Gastroesophageal sphincter (tissue), 4 donors: ENCODE measurements around the gene SPDYE2. TPM values are rescaled to one million over a fixed set of nuclear protein-coding genes. Genes with fewer than 3 reads are reported as not detected.
"Not testable (repeated sequence)": the region's sequence is repeated elsewhere in the genome, so short reads cannot be mapped to it uniquely, and the experiment has no call there.

Source experiments
- ATAC-seq: fragments of 150-250 bp; one replicate; pipeline ENCODE4 v1.9.1; 2016; ENCODE audit warnings: mild to moderate bottlenecking, moderate library complexity
- H3K27ac ChIP-seq, 4 donors: fragments of 200-600 bp; sonication (generic) in 3 of 4; 1 replicate in 3 of 4; 2 replicates in 1 of 4; pipeline ENCODE4 v1.5.1; 2016 to 2019
- H3K27me3 ChIP-seq: fragments of 200-600 bp; sonication (generic); one replicate; pipeline ENCODE4 v1.5.1; 2019
- H3K36me3 ChIP-seq, 2 donors: fragments of 200-600 bp; sonication (generic); one replicate each; pipeline ENCODE4 v1.5.1; 2019; ENCODE audit warnings: control low read depth in 1 of 2
- H3K4me1 ChIP-seq, 3 donors: fragments of 200-600 bp; sonication (generic); 1 replicate in 2 of 3; 2 replicates in 1 of 3; pipeline ENCODE4 v1.5.1; 2016 to 2019; ENCODE audit warnings: control low read depth in 2 of 3
- H3K4me3 ChIP-seq, 2 donors: fragments of 200-600 bp; sonication (generic); one replicate each; pipeline ENCODE4 v1.5.1; 2019; ENCODE audit warnings: mild to moderate bottlenecking in 1 of 2, moderate library complexity in 1 of 2
- H3K9me3 ChIP-seq, 3 donors: fragments of 200-600 bp; sonication (generic); one replicate each; pipeline ENCODE4 v1.5.1; 2017 to 2019; ENCODE audit warnings: control low read depth in 2 of 3
- WGBS, 2 donors: methylation state at CpG; one replicate each; pipeline ENCODE4 v1.1.5; 2018; ENCODE audit warnings: low coverage in 1 of 2; 5-methylcytosine and 5-hydroxymethylcytosine counted together
- total RNA-seq, 4 donors: library from RNA; depleted of rRNA; stranded (reverse); fragments of >200 nt; gene quantifications; one replicate each; pipeline ENCODE4 v1.1.0, GENCODE V29; 2016

SPDYE2 gene
- total RNA-seq = not detected

- not testable (repeated sequence) for H3K27ac ChIP-seq, H3K4me3 ChIP-seq, H3K36me3 ChIP-seq, H3K4me1 ChIP-seq, H3K27me3 ChIP-seq, H3K9me3 ChIP-seq
- ATAC-seq = peak; percentile 28
- no CpG with 5 or more reads among the region's 6 CpGs for WGBS, 2 donors
Observed at GRCh38 chr7:102550808-102551422, at the start of gene SPDYE2. SPDYE2 (plus strand) TSS chr7:102551226; CDS start chr7:102553256, 2,030 bp downstream.

- H3K27ac ChIP-seq, H3K36me3 ChIP-seq, H3K27me3 ChIP-seq, H3K4me3 ChIP-seq, ATAC-seq, H3K9me3 ChIP-seq, H3K4me1 ChIP-seq: not testable (repeated sequence)
- WGBS, 2 donors = no CpG with 5 or more reads among the region's 12 CpGs
Observed at GRCh38 chr7:102503141-102503540, 47.9 kb upstream of the SPDYE2 start.

DNA sequence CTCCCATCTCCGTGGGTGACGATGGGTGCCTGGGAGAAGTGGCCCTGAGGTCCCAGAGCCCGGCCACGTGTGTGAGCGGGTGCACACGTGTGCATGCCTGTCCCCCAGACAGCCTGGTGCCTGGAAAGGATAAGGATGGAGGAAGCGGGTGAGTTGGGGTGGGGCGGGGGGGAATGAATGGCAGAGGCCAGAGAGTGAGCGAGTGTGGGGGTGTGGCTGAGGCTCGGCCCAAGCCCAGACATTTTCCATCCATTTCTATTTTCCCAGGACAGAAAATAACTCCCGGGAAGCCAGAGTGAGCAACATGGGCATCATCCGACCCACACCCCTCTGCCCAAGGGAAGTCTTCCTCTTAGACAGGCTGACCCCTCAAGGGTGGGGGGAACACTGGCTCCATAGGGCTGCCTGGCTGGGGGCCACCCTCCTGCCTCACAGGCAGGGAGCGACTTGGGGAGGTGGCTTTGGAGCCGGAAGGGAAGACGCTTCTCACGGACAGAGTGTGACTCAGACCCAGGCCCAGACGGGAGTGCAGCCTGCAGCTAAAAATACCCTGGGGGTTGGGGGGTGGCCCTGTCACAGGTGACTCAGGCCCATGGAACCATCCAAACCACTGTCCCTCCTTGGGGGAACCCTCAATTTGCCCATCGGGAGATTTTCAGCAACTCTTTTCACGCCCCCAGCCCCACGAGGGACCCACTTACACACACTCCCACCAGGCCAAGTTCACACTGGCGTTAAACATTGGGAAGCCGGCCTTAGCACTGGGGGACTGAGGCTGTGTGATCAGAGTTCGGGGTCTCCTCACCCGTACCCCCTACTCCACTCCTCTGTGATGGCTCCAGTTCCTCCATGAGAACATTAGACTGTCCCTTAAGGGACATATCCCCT lies 45.5 kb upstream of the SPDYE2 start:
- not testable (repeated sequence) for H3K27ac ChIP-seq, ATAC-seq, H3K36me3 ChIP-seq, H3K9me3 ChIP-seq, H3K4me1 ChIP-seq, H3K4me3 ChIP-seq, H3K27me3 ChIP-seq
- no CpG with 5 or more reads among the region's 24 CpGs for WGBS, 2 donors

- H3K4me1 ChIP-seq, H3K27me3 ChIP-seq, H3K27ac ChIP-seq, ATAC-seq, H3K36me3 ChIP-seq, H3K4me3 ChIP-seq, H3K9me3 ChIP-seq: not testable (repeated sequence)
- no CpG with 5 or more reads among the region's 8 CpGs for WGBS, 2 donors
Observed at GRCh38 chr7:102507410-102508088, 43.5 kb upstream of the SPDYE2 start.

- WGBS, 2 donors = no CpG with 5 or more reads among the region's 8 CpGs
- not testable (repeated sequence) for H3K4me3 ChIP-seq, H3K27ac ChIP-seq, ATAC-seq, H3K4me1 ChIP-seq, H3K36me3 ChIP-seq, H3K27me3 ChIP-seq, H3K9me3 ChIP-seq
Observed at GRCh38 chr7:102510575-102510974, 40.5 kb upstream of the SPDYE2 start.

- ATAC-seq = peak; percentile 74
- WGBS, 2 donors = no CpG with 5 or more reads among the region's 30 CpGs
- not testable (repeated sequence) for H3K27me3 ChIP-seq
Observed at GRCh38 chr7:102511860-102512522, 39.0 kb upstream of the SPDYE2 start.

DNA sequence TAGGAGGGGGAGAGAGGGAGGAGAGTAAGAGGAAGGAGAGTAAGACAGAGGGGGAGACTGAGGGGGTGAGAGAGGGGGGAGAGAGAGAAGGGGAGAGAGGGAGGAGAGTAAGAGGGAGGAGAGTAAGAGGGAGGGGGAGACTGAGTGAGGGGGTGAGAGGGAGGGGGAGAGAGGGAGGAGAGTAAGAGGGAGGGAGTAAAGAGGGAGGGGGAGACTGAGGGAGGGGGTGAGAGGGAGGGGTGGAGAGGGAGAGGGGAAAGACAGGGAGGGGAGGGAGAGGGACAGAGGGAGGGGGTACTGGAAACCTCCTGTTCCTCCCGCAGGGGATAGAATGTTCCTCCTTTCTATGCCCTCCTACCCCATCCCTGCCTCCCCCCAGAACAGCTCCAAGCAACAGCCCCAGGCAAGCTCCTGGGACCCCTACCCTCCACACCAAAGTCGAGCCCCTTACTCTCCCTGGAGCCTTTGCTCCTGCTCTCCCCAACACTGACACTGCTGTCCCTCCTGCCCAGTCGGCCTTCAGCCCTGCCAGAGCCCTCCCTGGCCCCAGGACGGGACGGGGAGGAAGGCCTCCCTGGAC lies 38.3 kb upstream of the SPDYE2 start:
- peak overlapping the region; percentile 18 to 39 for H3K4me3 ChIP-seq
- ATAC-seq = peak; percentile 27

More at GRCh38 chr7:102511860-102512522, 39.0 kb upstream of the SPDYE2 start:
- H3K27ac ChIP-seq, H3K4me1 ChIP-seq, H3K4me3 ChIP-seq, H3K9me3 ChIP-seq, H3K36me3 ChIP-seq: not testable (repeated sequence)

DNA sequence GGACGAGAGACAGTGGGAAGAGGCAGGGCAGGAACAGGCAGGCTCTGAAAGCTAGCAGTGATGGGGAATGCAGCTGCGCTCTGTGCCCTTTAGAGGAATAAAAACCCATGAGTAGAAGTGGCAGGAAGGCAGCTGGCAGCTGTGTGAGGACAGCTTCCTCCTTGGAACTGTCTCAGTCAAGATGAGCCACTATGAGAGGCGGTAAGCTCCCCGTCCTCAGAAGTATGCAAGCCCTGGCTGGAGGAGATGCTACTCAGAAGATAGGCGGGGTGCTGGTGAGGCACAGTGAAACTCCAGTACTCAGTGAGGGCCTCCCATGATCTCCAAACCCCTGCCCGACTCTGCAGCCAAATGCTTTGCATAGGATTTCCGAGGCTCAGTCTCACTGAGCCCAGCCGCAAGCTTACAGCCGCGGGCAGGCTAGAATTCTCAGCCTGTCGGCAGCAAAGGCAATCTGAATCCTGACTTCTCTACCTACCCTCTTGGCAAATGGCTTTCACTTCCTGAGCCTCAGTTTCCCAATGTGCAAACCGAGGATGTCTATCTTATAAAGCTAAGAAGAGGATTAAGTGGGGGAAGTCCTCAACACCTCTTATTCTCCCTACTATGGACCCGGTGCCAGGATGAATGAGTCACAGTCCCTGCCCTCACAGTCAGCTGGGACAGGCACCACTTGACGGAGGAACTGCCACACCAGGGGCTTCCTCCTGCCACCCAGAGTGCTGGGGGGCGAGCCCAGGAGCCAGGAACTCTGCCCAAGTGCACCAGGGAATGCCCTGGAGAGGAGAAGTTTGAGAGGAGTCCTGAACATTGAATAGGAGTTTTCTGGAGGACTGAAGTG lies 35.9 kb upstream of the SPDYE2 start:
- H3K9me3 ChIP-seq, ATAC-seq, H3K27me3 ChIP-seq, H3K4me3 ChIP-seq, H3K36me3 ChIP-seq, H3K4me1 ChIP-seq: not testable (repeated sequence)
- peak overlapping the region in 1 of 4 donors; percentile 37 for H3K27ac ChIP-seq
- WGBS, 2 donors = no CpG with 5 or more reads among the region's 15 CpGs

More for the DNA sequence above, 38.3 kb upstream of the SPDYE2 start:
- not testable (repeated sequence) for H3K4me1 ChIP-seq, H3K36me3 ChIP-seq, H3K9me3 ChIP-seq, H3K27me3 ChIP-seq
- 0% methylated on average over 1 of the region's 5 CpGs; no CpG with 5 or more reads in 1 of the 2 donors for WGBS, 2 donors
- H3K27ac ChIP-seq = peak overlapping the region; percentile 81 to 85 (median 84)

- not testable (repeated sequence) for H3K36me3 ChIP-seq, H3K4me1 ChIP-seq, H3K27ac ChIP-seq, ATAC-seq, H3K27me3 ChIP-seq, H3K9me3 ChIP-seq, H3K4me3 ChIP-seq
- no CpG with 5 or more reads among the region's 3 CpGs for WGBS, 2 donors
Observed at GRCh38 chr7:102515889-102516288, 35.1 kb upstream of the SPDYE2 start.

DNA sequence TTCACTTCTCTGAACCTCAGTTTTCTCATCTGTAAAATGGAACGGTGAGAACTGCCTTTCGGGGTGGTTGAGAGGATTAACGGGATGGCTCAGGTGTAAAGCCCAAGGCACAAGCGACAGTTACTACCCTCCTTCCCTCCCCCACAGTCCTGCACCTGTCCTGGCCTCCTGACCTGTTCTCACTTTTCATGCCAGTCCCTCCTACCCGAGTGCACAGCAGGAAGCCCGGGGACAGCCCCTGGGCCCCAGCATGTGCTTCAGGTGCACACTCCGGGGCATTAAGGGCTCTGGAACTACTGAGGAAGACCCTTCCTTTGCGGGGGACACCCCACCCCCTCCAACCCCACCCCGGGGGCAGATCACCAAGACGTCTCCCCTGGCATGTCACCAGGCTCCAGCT lies 34.1 kb upstream of the SPDYE2 start:
- H3K36me3 ChIP-seq, ATAC-seq: not testable (repeated sequence)
- WGBS, 2 donors = no CpG with 5 or more reads among the region's 10 CpGs

DNA sequence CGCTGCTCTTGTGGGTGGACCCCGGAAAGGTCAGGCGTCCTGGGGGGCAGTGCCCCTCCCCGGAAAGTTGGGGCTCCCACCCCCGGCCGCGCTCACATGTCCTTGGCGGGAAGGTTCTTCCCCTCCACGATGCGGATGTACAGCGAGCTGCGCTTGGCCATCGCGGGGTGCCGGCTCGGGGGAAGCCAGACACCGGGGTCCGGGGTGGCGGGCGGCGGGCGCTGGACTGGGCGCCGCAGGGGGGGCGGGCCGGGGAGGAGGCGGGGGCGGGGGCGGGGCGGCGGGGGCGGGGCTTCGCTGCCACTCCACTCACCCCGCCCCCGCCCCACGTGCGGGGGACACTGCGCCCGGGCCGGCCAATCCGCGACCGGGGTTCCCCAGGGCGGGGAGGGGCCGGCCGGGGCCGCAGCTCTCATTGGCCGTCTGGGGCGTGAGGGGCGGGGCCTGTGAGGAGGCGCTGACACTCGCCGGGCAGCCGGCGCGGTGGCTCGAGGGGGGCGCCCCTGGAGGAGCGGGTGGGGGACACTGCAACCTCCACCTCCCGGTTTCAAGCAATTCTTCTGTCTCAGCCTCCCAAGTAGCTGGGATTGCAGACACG lies 33.4 kb upstream of the SPDYE2 start, which contains the start of gene RASA4B:
RASA4B (minus strand) TSS at position 228 of the 598 bp plus-strand sequence; CDS start at position 161, 67 bp downstream.
- H3K4me3 ChIP-seq = peak within 1 kb of the TSS in 1 of 2 donors; percentile 43
- WGBS, 2 donors = no CpG with 5 or more reads among the region's 61 CpGs
- not testable (repeated sequence) for H3K4me1 ChIP-seq, H3K27ac ChIP-seq, H3K9me3 ChIP-seq, H3K27me3 ChIP-seq, H3K36me3 ChIP-seq
- peak; percentile 97 for ATAC-seq

More for the DNA sequence above, 34.1 kb upstream of the SPDYE2 start:
- H3K9me3 ChIP-seq, H3K4me3 ChIP-seq, H3K27me3 ChIP-seq, H3K27ac ChIP-seq, H3K4me1 ChIP-seq: not testable (repeated sequence)

GRCh38 chr7:102520797-102521196 lies 30.2 kb upstream of the SPDYE2 start:
- H3K27me3 ChIP-seq, H3K4me3 ChIP-seq, H3K4me1 ChIP-seq, ATAC-seq, H3K9me3 ChIP-seq, H3K27ac ChIP-seq, H3K36me3 ChIP-seq: not testable (repeated sequence)
- 83% methylated on average over 4 of the region's 5 CpGs; no CpG with 5 or more reads in 1 of the 2 donors for WGBS, 2 donors
